Endothelial cell of umbilical vein (primary cell): ENCODE results near the gene TMEM273. TPM values are rescaled to one million over a fixed set of nuclear protein-coding genes. Genes with fewer than 3 reads are reported as not detected.
A peak's percentile ranks its signal among the peaks of the same experiment; 100 is the strongest.

Experiments used
- BruUV-seq: library from RNA; stranded (reverse); fragments of 400-500 nt; replicated peaks from 2 replicates; lab custom pipeline; 2021; lab: Mats Ljungman, UMichigan
- CTCF ChIA-PET: fragments of 300-600, 350-600 bp; sonication (Branson Sonifier 250); formaldehyde crosslinking; loops from one replicate; lab custom pipeline; 2021; ENCODE audit warnings: antibody characterized with exemption, inconsistent platforms; lab: Charles Lee
- POLR2A ChIA-PET: fragments of 300-600, 350-600 bp; sonication (Branson Sonifier 250); formaldehyde crosslinking; loops from one replicate; lab custom pipeline; 2021; ENCODE audit warnings: antibody characterized with exemption, inconsistent platforms; lab: Charles Lee
- DNase-seq: peaks from one replicate; pipeline ENCODE4 v3.0.0-alpha.2; 2011; ENCODE audit warnings: low read depth, low spot score
- FAIRE-seq: peaks from 2 replicates; lab custom pipeline; 2011; peaks lifted over from hg19 to GRCh38; lab: Jason Lieb, UNC
- H2AFZ ChIP-seq: 2 replicates; pipeline ENCODE4 v1.6.0; 2012; ENCODE audit warnings: low read depth, low read length, control low read depth, inconsistent platforms
- H3K27ac ChIP-seq: 2 replicates; pipeline ENCODE4 v1.5.1; 2011; ENCODE audit warnings: low read depth, mild to moderate bottlenecking, control low read depth, low read length, moderate library complexity; ENCODE audit not compliant: insufficient read depth
- H3K27me3 ChIP-seq, 2 experiments: 2 replicates each; pipeline versions ENCODE4 v1.6.0 to v1.6.1; 2011; ENCODE audit warnings: low read length in 2 of 2, mixed read lengths in 1 of 2; ENCODE audit not compliant: control insufficient read depth in 2 of 2, insufficient read depth in 2 of 2
- H3K36me3 ChIP-seq, 2 experiments: 2 replicates in 1 of 2; 3 replicates in 1 of 2; pipeline ENCODE4 v1.5.1; 2011; ENCODE audit warnings: low read length in 2 of 2, mild to moderate bottlenecking in 1 of 2, moderate library complexity in 1 of 2; ENCODE audit not compliant: control insufficient read depth in 2 of 2, insufficient read depth in 2 of 2; ENCODE audit errors: extremely low read depth in 1 of 2
- H3K4me1 ChIP-seq: 3 replicates; pipeline ENCODE4 v1.5.1; 2011; ENCODE audit warnings: mild to moderate bottlenecking, low read length; ENCODE audit not compliant: control insufficient read depth, insufficient read depth; ENCODE audit errors: extremely low read depth
- H3K4me2 ChIP-seq: 2 replicates; pipeline ENCODE4 v1.6.1; 2011; ENCODE audit warnings: low read length, control low read depth, mixed read lengths; ENCODE audit not compliant: insufficient read depth
- H3K4me3 ChIP-seq, 3 experiments: fragments of 200-600 bp in 1 of 3; sonication (generic), shearing (Covaris generic) in 1 of 3; replicated peaks in 1 of 3; 2 replicates each; pipeline ENCODE4 v1.5.1; 2011 to 2016; ENCODE audit warnings: control low read depth in 3 of 3, low read length in 3 of 3, mild to moderate bottlenecking in 2 of 3, inconsistent platforms in 1 of 3, low read depth in 1 of 3, moderate library complexity in 1 of 3; ENCODE audit not compliant: insufficient read depth in 1 of 3
- H3K79me2 ChIP-seq: 2 replicates; pipeline ENCODE4 v1.6.0; 2012; ENCODE audit warnings: low read length, inconsistent platforms; ENCODE audit not compliant: control insufficient read depth, insufficient read depth
- H3K9ac ChIP-seq: replicated peaks from 2 replicates; pipeline ENCODE3; 2011; ENCODE audit warnings: low read length, control low read depth; ENCODE audit not compliant: insufficient read depth; ENCODE audit errors: extremely low read depth
- H3K9me1 ChIP-seq: replicated peaks from 3 replicates; pipeline ENCODE4 v1.6.0; 2011; ENCODE audit warnings: mild to moderate bottlenecking, low read length; ENCODE audit not compliant: control insufficient read depth, insufficient read depth; ENCODE audit errors: extremely low read depth
- H3K9me3 ChIP-seq: replicated peaks from 2 replicates; pipeline ENCODE4 v1.5.1; 2012; ENCODE audit warnings: low read length, inconsistent platforms; ENCODE audit not compliant: control insufficient read depth, insufficient read depth
- H4K20me1 ChIP-seq: replicated peaks from 2 replicates; pipeline ENCODE3; 2011; ENCODE audit warnings: mild to moderate bottlenecking, low read length; ENCODE audit not compliant: control insufficient read depth, insufficient read depth; ENCODE audit errors: extremely low read depth
- CTCF ChIP-seq, 2 donors: IDR thresholded peaks; 1 replicate in 1 of 2; 2 replicates in 1 of 2; pipeline ENCODE4 v1.5.1; 2011; ENCODE audit warnings: low read length in 2 of 2, mild to moderate bottlenecking in 2 of 2, moderate library complexity in 2 of 2, control low read depth in 1 of 2, inconsistent platforms in 1 of 2, low read depth in 1 of 2; ENCODE audit not compliant: insufficient read depth in 1 of 2; ENCODE audit errors: extremely low read depth in 1 of 2
- EZH2 ChIP-seq: IDR thresholded peaks from 2 replicates; pipeline ENCODE4 v1.6.1; 2012; ENCODE audit warnings: borderline replicate concordance, low read depth, mild to moderate bottlenecking, moderate library complexity, low read length, inconsistent platforms; ENCODE audit not compliant: severe bottlenecking
- FOS ChIP-seq: IDR thresholded peaks from 2 replicates; pipeline ENCODE4 v1.6.1; 2011; ENCODE audit warnings: mild to moderate bottlenecking, low read length, moderate library complexity, borderline replicate concordance; ENCODE audit not compliant: insufficient read depth
- GATA2 ChIP-seq: IDR thresholded peaks from 2 replicates; pipeline ENCODE4 v1.7.0; 2011; ENCODE audit warnings: low read depth, mild to moderate bottlenecking, moderate library complexity, mixed read lengths, low read length; ENCODE audit not compliant: insufficient read length, insufficient read depth
- JUN ChIP-seq: IDR thresholded peaks from 2 replicates; pipeline ENCODE4 v1.6.1; 2011; ENCODE audit warnings: borderline replicate concordance, low read depth; ENCODE audit not compliant: insufficient read length, insufficient read depth
- MAX ChIP-seq: IDR thresholded peaks from 2 replicates; pipeline ENCODE4 v1.6.1; 2011; ENCODE audit not compliant: insufficient read depth, insufficient read length
- MYC ChIP-seq: IDR thresholded peaks from one replicate; pipeline ENCODE4 v1.6.1; 2011; ENCODE audit warnings: mild to moderate bottlenecking, low read depth, low read length
- POLR2A ChIP-seq: IDR thresholded peaks from 2 replicates; pipeline ENCODE4 v1.6.1; 2012; ENCODE audit warnings: low read depth, mild to moderate bottlenecking, control low read depth, low read length
- POLR2AphosphoS5 ChIP-seq: IDR thresholded peaks from 2 replicates; pipeline ENCODE4 v1.6.1; 2012; ENCODE audit warnings: low read depth, mild to moderate bottlenecking, control low read depth, low read length, moderate library complexity; ENCODE audit not compliant: insufficient read depth
- dilution Hi-C: fragments of 300-500 bp; cut with MboI; formaldehyde crosslinking; loops from one replicate; pipeline ENCODE4 v1.15.0; 2019; ENCODE audit warnings: low sequenced_read_pairs; ENCODE audit not compliant: extremely low pct_ligation_motif_present
- intact Hi-C: fragments of 100-400 bp; cut with micrococcal nuclease; formaldehyde crosslinking; loops from one replicate; pipeline ENCODE4 v1.10.0; 2022
- polyA plus RNA-seq, 4 experiments: library from polyadenylated mRNA; depleted of rRNA in 3 of 4; stranded (reverse) in 3 of 4; unstranded in 1 of 4; fragments of >200 nt; gene quantifications; 2 replicates each; pipeline versions ENCODE4 v1.2.1 to v1.2.3, GENCODE V29; 2011 to 2012; ENCODE audit warnings: missing spikeins in 1 of 4
- total RNA-seq: library from RNA; stranded (reverse); gene quantifications from 2 replicates; pipeline ENCODE4 v1.2.3, GENCODE V29; 2021

The TMEM273 gene
- total and polyA plus RNA-seq, 2 donors (not counting 3 experiments of a cell fraction or from before 2014, with no cell fraction given), result 1.9 to 3.7 TPM

GRCh38 chr10:49151025-49151445 lies 37.2 kb downstream of the TMEM273 start:
- dilution Hi-C loops, result no loop called here
- no peak overlapping the region for H3K4me2 ChIP-seq

GRCh38 chr10:49150426-49150825 lies 37.8 kb downstream of the TMEM273 start:
- no peak overlapping the region for H2AFZ ChIP-seq
- POLR2A ChIA-PET, result no interaction called here
- intact Hi-C loops (no loop called here), dilution Hi-C loops (no loop called here)
- DNase-seq, result no peak
- CTCF ChIA-PET, result interaction anchor here (1.1 kb wide), 1 partner anchor 14 kb away, joined by 3 read pairs; no protein-coding TSS in a partner anchor
- no peak overlapping the region for H3K9ac ChIP-seq
- BruUV-seq, result no TSS peak
- no peaks in the 10 kb centered on the region for H3K9me3 ChIP-seq
- FAIRE-seq, result peak; percentile 12
- H3K4me2 ChIP-seq, result no peak overlapping the region
- TF ChIP-seq GATA2 (no peak), MAX (no peak), JUN (no peak), POLR2A (no peak), FOS (no peak), MYC (no peak), POLR2AphosphoS5 (no peak), EZH2 (no peak), CTCF (IDR thresholded peaks at IDR 0.05; ENCODE audit: extremely low read depth in 1 of 2, insufficient read depth in 1 of 2, low read depth in 1 of 2, low read length in 2 of 2) (no peak)
- H4K20me1 ChIP-seq, result no peaks in the 10 kb centered on the region
- no peak overlapping the region for H3K27ac ChIP-seq
- no peaks in the 10 kb centered on the region for H3K36me3 ChIP-seq
- H3K9me1 ChIP-seq, result no peaks in the 10 kb centered on the region
- no peaks in the 10 kb centered on the region for H3K79me2 ChIP-seq
- H3K4me3 ChIP-seq, result no peak overlapping the region
- H3K27me3 ChIP-seq, result peaks cover 0 to 5% of the 10 kb centered on the region in 2 experiments
- no peaks in the 10 kb centered on the region for H3K4me1 ChIP-seq

More at GRCh38 chr10:49151025-49151445, 37.2 kb downstream of the TMEM273 start:
- BruUV-seq, result no TSS peak
- H3K9me1 ChIP-seq, result no peaks in the 10 kb centered on the region
- H3K4me3 ChIP-seq, result no peak overlapping the region
- H3K9me3 ChIP-seq, result no peaks in the 10 kb centered on the region
- H3K36me3 ChIP-seq, result no peaks in the 10 kb centered on the region
- intact Hi-C loops, result no loop called here
- no peaks in the 10 kb centered on the region for H3K79me2 ChIP-seq
- H3K4me1 ChIP-seq, result no peaks in the 10 kb centered on the region
- CTCF ChIA-PET, result interaction anchor here (1.1 kb wide), 1 partner anchor 13 kb away, joined by 3 read pairs; no protein-coding TSS in a partner anchor
- H3K27ac ChIP-seq, result no peak overlapping the region
- no peak for TF ChIP-seq JUN
- no peak for TF ChIP-seq EZH2
- TF ChIP-seq POLR2A, result no peak
- no peak for TF ChIP-seq POLR2AphosphoS5
- POLR2A ChIA-PET, result no interaction called here
- DNase-seq (no peak), FAIRE-seq (no peak)
- no peak overlapping the region for H3K9ac ChIP-seq
- no peaks in the 10 kb centered on the region for H4K20me1 ChIP-seq
- H2AFZ ChIP-seq, result no peak overlapping the region
- H3K27me3 ChIP-seq, result peaks cover 0 to 5% of the 10 kb centered on the region in 2 experiments
